Suprapubic skin (tissue), 4 donors: Measurements from ENCODE around the gene TEP1. TPM values are rescaled to one million over a fixed set of nuclear protein-coding genes. Genes with fewer than 3 reads are reported as not detected.
A peak's percentile ranks its signal among the peaks of the same experiment; 100 is the strongest.
"Not testable (repeated sequence)": the region's sequence is repeated elsewhere in the genome, so short reads cannot be mapped to it uniquely, and the experiment has no call there.

Experiments used
- DNase-seq, 2 donors: peaks; one replicate each; pipeline ENCODE4 v3.0.0-alpha.2; 2019; ENCODE audit warnings: low spot score in 2 of 2
- H3K27ac ChIP-seq: fragments of 200-600 bp; sonication (generic); one replicate; pipeline ENCODE4 v1.5.1; 2019
- H3K27me3 ChIP-seq: fragments of 200-600 bp; sonication (generic); one replicate; pipeline ENCODE4 v1.5.1; 2019
- H3K36me3 ChIP-seq: fragments of 200-600 bp; sonication (generic); one replicate; pipeline ENCODE4 v1.5.1; 2019
- H3K4me1 ChIP-seq: fragments of 200-600 bp; sonication (generic); one replicate; pipeline ENCODE4 v1.5.1; 2019
- H3K4me3 ChIP-seq: fragments of 200-600 bp; sonication (generic); one replicate; pipeline ENCODE4 v1.5.1; 2019; ENCODE audit warnings: mild to moderate bottlenecking
- H3K9me3 ChIP-seq: fragments of 200-600 bp; sonication (generic); one replicate; pipeline ENCODE4 v1.5.1; 2019
- EP300 ChIP-seq: sonication (generic); formaldehyde crosslinking; IDR thresholded peaks from one replicate; pipeline ENCODE4 v1.6.1; 2017; ENCODE audit warnings: antibody characterized with exemption
- POLR2A ChIP-seq, 2 donors: fragments of 450-650 bp; IDR thresholded peaks; one replicate each; pipeline ENCODE4 v1.6.1; 2017; ENCODE audit warnings: antibody characterized with exemption in 2 of 2, mild to moderate bottlenecking in 2 of 2, moderate library complexity in 2 of 2
- POLR2AphosphoS5 ChIP-seq, 3 donors: sonication (generic); formaldehyde crosslinking; IDR thresholded peaks; one replicate each; pipeline ENCODE4 v1.6.1; 2017; ENCODE audit warnings: antibody characterized with exemption in 3 of 3
- WGBS: methylation state at CpG from one replicate; pipeline ENCODE4 v1.1.5; 2018; 5-methylcytosine and 5-hydroxymethylcytosine counted together
- total RNA-seq, 4 donors: library from RNA; depleted of rRNA; stranded (reverse); fragments of >200 nt; gene quantifications; one replicate each; pipeline ENCODE4 v1.1.0, GENCODE V29; 2016
- TF ChIP-seq, protein P1 (sequence below), 2 donors: fragments of 200-600 bp in 1 of 2; fragments of 450-650 bp in 1 of 2; sonication (generic) in 1 of 2; IDR thresholded peaks; one replicate each; pipeline ENCODE4 v1.5.1; 2016 to 2019; ENCODE audit warnings: antibody characterized with exemption in 2 of 2, mild to moderate bottlenecking in 1 of 2, moderate library complexity in 1 of 2

Gene TEP1
- total RNA-seq, 4 donors from 2014 or later, result 16.3 to 34.0 (median 25.1) TPM

DNA sequence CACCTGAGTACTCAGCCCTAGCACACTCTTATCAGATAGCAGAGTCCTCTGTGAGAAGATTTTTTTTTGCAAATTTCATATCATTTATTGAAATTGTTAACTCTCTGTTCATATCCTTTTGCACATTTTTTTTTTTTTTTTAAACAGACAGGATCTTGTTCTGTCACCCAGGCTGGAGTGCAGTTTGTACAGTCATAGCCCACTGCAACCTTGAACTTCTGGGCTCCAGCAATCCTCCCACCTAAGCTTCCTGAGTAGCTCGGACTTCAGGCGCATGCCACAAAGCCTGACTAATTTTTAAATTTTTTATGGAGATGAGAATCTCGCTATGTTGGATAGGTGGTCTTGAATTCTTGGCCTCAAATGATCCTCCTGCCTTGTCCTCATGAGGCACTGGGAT, 65.6 kb downstream of the TEP1 start:
- TF ChIP-seq, protein P1, sequence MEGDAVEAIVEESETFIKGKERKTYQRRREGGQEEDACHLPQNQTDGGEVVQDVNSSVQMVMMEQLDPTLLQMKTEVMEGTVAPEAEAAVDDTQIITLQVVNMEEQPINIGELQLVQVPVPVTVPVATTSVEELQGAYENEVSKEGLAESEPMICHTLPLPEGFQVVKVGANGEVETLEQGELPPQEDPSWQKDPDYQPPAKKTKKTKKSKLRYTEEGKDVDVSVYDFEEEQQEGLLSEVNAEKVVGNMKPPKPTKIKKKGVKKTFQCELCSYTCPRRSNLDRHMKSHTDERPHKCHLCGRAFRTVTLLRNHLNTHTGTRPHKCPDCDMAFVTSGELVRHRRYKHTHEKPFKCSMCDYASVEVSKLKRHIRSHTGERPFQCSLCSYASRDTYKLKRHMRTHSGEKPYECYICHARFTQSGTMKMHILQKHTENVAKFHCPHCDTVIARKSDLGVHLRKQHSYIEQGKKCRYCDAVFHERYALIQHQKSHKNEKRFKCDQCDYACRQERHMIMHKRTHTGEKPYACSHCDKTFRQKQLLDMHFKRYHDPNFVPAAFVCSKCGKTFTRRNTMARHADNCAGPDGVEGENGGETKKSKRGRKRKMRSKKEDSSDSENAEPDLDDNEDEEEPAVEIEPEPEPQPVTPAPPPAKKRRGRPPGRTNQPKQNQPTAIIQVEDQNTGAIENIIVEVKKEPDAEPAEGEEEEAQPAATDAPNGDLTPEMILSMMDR (IDR thresholded peaks at IDR 0.05), result no peak
- no peak for TF ChIP-seq POLR2A (IDR thresholded peaks at IDR 0.05)
- TF ChIP-seq POLR2AphosphoS5 (IDR thresholded peaks at IDR 0.05), result no peak
- no peak for TF ChIP-seq EP300
- Histone ChIP-seq H3K36me3 (peaks cover 69% of the 10 kb centered on the region), H3K4me3 (no peak overlapping the region), H3K9me3 (no peaks in the 10 kb centered on the region), H3K27me3 (no peaks in the 10 kb centered on the region), H3K27ac (no peak overlapping the region), H3K4me1 (peaks cover 10% of the 10 kb centered on the region)
- DNase-seq, result no peak
- 93% methylated on average over 3 of the region's 3 CpGs for WGBS

DNA sequence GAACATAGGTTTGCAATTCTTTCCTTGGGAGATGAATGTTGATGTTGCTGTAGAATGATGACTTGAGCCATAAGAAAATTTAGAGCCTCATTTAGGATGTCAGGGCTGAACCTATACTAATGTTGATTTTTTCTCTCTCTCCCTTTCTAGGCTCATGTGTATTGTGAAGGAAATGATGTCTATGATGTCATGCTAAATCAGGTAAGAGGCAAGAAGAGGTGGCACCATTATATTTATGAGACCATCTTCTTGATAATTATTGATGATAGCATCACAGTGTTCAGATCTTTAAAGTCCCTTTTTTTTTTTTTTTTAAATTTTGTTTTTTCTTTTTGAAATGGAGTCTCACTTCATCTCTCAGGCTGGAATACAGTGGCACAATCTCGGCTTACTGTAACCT, 66.6 kb downstream of the TEP1 start:
- Histone ChIP-seq H3K4me3 (no peak overlapping the region), H3K9me3 (no peaks in the 10 kb centered on the region), H3K4me1 (peaks cover 14% of the 10 kb centered on the region), H3K27ac (no peak overlapping the region), H3K36me3 (peaks cover 59% of the 10 kb centered on the region), H3K27me3 (no peaks in the 10 kb centered on the region)
- no peak for TF ChIP-seq POLR2AphosphoS5 (IDR thresholded peaks at IDR 0.05)
- DNase-seq, result no peak
- 100% methylated on average over 1 of the region's 1 CpG for WGBS

DNA sequence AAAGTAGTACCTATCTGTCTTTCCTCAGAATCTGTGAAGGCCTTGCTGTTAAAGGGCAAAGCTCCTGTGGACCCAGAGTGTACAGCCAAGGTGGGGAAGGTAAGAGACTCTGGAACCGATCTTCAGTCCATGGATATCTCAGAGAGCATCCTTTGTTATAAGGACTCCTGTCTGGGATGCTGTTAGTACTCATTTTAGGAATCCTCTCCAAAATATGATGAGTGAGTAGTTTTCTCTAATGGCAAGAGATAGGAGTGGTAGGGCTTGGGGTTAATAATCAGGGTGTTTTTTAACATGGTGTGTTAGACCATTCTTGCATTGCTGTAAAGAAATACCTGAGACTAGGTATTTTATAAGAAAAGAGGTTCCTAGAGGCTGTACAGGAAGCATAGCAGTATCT, 67.9 kb downstream of the TEP1 start:
- H3K4me3 ChIP-seq, result no peak overlapping the region
- TF ChIP-seq POLR2AphosphoS5 (IDR thresholded peaks at IDR 0.05), result no peak
- TF ChIP-seq POLR2A (IDR thresholded peaks at IDR 0.05), result no peak
- TF ChIP-seq EP300, result no peak
- TF ChIP-seq, protein P1 (IDR thresholded peaks at IDR 0.05), result no peak
- DNase-seq, result no peak
- H3K27ac ChIP-seq, result no peak overlapping the region
- H3K27me3 ChIP-seq, result no peaks in the 10 kb centered on the region
- no peaks in the 10 kb centered on the region for H3K9me3 ChIP-seq
- peaks cover 15% of the 10 kb centered on the region for H3K4me1 ChIP-seq
- WGBS, result 93% methylated on average over 1 of the region's 1 CpG
- peaks cover 47% of the 10 kb centered on the region for H3K36me3 ChIP-seq

DNA sequence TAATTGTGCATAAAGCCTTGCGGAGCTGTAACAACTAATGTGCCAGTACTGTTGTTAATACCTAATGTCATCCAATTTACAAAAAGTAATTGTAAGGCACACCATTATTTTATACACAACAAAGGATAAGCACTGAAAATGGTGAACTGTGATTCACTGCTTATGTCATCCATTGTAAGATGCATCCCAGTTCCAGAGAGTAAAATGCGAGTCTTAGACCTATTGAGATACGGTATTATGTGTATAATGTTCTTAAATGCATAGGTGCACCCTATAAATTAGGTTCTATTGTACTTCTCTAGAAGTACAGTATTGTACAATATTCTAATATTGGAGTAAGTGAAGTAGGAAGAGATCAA, 69.5 kb downstream of the TEP1 start:
- H3K27me3 ChIP-seq, result no peaks in the 10 kb centered on the region
- peaks cover 15% of the 10 kb centered on the region for H3K4me1 ChIP-seq
- DNase-seq, result no peak
- H3K4me3 ChIP-seq, result peak overlapping the region; percentile 65
- peaks cover 33% of the 10 kb centered on the region for H3K36me3 ChIP-seq
- H3K27ac ChIP-seq, result peak overlapping the region; percentile 87
- WGBS, result 0% methylated on average over 3 of the region's 3 CpGs
- TF ChIP-seq, protein P1 (IDR thresholded peaks at IDR 0.05), result no peak
- H3K9me3 ChIP-seq, result no peaks in the 10 kb centered on the region

DNA sequence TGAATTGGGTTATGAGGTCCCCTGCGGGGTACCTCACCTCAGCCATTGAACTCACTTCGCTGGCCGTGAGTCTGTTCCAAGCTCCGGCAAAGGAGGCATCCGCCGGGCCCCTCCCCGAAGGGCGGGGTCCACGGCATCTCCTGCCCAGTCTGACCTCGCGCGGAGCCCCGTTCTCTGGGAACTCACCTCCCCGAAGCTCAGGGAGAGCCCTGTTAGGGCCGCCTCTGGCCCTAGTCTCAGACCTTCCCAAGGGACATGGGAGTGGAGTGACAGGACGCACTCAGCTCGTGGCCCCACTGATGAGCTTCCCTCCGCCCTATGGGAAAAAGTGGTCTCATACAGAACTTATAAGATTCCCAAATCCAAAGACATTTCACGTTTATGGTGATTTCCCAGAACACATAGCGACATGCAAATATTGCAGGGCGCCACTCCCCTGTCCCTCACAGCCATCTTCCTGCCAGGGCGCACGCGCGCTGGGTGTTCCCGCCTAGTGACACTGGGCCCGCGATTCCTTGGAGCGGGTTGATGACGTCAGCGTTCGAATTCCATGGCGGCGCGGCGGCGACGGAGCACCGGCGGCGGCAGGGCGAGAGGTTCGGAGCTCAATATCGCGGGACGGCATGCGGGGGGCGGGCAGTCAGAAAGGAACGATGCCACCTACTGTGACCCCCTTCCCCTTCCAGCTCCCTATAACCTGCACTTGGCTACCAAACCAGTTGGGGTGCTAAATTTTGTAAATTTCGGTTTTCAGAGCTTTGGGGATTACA, 70.0 kb downstream of the TEP1 start, which contains the start of gene PARP2:
Gene PARP2, plus strand, starts transcription at position 544 of the 770 bp plus-strand sequence. Its CDS starts 7 bp downstream, at position 551.
- peak within 1 kb of the TSS; percentile 87 for H3K27ac ChIP-seq
- H3K9me3 ChIP-seq, result no peaks in the 10 kb centered on the region
- peaks cover 28% of the 10 kb centered on the region for H3K36me3 ChIP-seq
- H3K4me3 ChIP-seq, result peak within 1 kb of the TSS; percentile 65
- no peaks in the 10 kb centered on the region for H3K27me3 ChIP-seq
- H3K4me1 ChIP-seq, result peaks cover 15% of the 10 kb centered on the region
- peak; percentile 98 for DNase-seq
- TF ChIP-seq POLR2A (IDR thresholded peaks at IDR 0.05), result peak; percentile 24 to 72
- peak; percentile 4 to 97 (median 60) for TF ChIP-seq POLR2AphosphoS5 (IDR thresholded peaks at IDR 0.05)
- TF ChIP-seq EP300, result no peak
- WGBS, result under 1% methylated on average over 25 of the region's 50 CpGs

DNA sequence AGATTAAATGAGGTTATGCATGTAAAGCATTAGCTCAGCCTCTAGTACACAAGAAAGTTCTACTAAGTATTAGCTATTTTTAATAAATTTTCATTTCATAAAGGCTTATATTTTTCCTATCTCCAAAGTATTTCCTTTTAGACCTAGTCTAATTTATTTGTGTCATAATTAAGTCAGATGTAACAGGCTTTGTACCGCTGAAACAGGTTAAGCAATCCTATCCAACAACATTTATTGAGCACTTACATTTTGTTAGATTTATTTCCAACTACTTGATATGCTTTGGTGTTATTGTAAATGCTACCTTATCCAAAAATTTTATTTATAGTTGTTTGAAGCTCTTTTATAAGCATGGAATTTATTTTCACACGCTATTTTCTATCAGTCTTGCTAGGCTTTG, 71.7 kb downstream of the TEP1 start:
- no peak for TF ChIP-seq EP300
- TF ChIP-seq POLR2A (IDR thresholded peaks at IDR 0.05), result no peak
- TF ChIP-seq, protein P1 (IDR thresholded peaks at IDR 0.05), result no peak
- no peak for TF ChIP-seq POLR2AphosphoS5 (IDR thresholded peaks at IDR 0.05)
- DNase-seq, result no peak
- Histone ChIP-seq H3K27me3 (no peaks in the 10 kb centered on the region), H3K4me1 (peaks cover 15% of the 10 kb centered on the region), H3K9me3 (no peaks in the 10 kb centered on the region), H3K36me3 (peaks cover 14% of the 10 kb centered on the region), H3K27ac (no peak overlapping the region), H3K4me3 (peak overlapping the region; percentile 65)
- WGBS, result 48% methylated on average over 2 of the region's 2 CpGs

DNA sequence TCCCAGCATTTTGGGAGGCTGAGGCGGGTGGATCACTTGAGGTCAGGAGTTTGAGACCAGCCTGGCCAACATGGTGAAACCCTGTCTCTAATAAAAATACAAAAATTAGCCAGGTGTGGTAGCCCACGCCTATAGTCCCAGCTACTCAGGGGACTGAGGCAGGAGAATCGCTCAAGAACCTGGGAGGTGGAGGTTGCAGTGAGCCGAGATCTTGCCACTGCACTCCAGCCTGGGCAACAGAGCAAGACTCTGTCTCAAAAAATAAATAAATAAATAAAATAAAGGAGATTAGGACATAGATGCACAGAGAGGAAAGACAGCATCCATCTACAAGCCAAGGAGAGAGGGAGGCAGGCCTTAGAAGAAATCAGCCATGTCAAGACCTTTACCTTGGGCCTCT, 72.3 kb downstream of the TEP1 start:
- H3K4me3 ChIP-seq, DNase-seq, H3K9me3 ChIP-seq, H3K36me3 ChIP-seq, H3K27ac ChIP-seq, H3K27me3 ChIP-seq: not testable (repeated sequence)
- H3K4me1 ChIP-seq, result peaks cover 15% of the 10 kb centered on the region
- WGBS, result 96% methylated on average over 4 of the region's 4 CpGs
